Mesodermal cell (in vitro differentiated cells): Measurements from ENCODE around the gene MOV10L1.
"Not testable (repeated sequence)": the region's sequence is repeated elsewhere in the genome, so short reads cannot be mapped to it uniquely, and the experiment has no call there.

Experiments
- H3K27ac ChIP-seq: 2 replicates; pipeline ENCODE4 v1.7.0; 2013; ENCODE audit warnings: mild to moderate bottlenecking, low read depth, low read length, moderate library complexity; ENCODE audit not compliant: severe bottlenecking
- H3K36me3 ChIP-seq: 2 replicates; pipeline ENCODE4 v1.7.1; 2013; ENCODE audit warnings: mild to moderate bottlenecking, low read length, moderate library complexity; ENCODE audit not compliant: control insufficient read depth, insufficient read depth
- H3K4me1 ChIP-seq: one replicate; pipeline ENCODE4 v1.7.1; 2013; ENCODE audit warnings: mild to moderate bottlenecking, low read length; ENCODE audit not compliant: insufficient read depth, control insufficient read depth, poor library complexity, severe bottlenecking
- H3K4me3 ChIP-seq: 2 replicates; pipeline ENCODE4 v1.7.0; 2013; ENCODE audit warnings: low read length, control low read depth, mild to moderate bottlenecking; ENCODE audit not compliant: insufficient read depth, poor library complexity, severe bottlenecking; ENCODE audit errors: extremely low read depth
- H3K9me3 ChIP-seq: 2 replicates; pipeline ENCODE4 v1.7.1; 2013; ENCODE audit warnings: mild to moderate bottlenecking, low read length, moderate library complexity; ENCODE audit not compliant: control insufficient read depth
- WGBS, 2 experiments: methylation state at CpG; one replicate each; pipeline ENCODE4 v1.1.5; 2013; ENCODE audit warnings: missing lambda C conversion rate in 2 of 2; ENCODE audit not compliant: insufficient coverage in 2 of 2; 5-methylcytosine and 5-hydroxymethylcytosine counted together

MOV10L1 gene

GRCh38 chr22:50123119-50123518 is 33.3 kb downstream of the MOV10L1 start:
- H3K4me3 ChIP-seq = no peak overlapping the region
- no peaks in the 10 kb centered on the region for H3K36me3 ChIP-seq
- H3K27ac ChIP-seq = no peak overlapping the region
- peaks cover 11% of the 10 kb centered on the region for H3K9me3 ChIP-seq
- WGBS, 2 experiments = 71 to 100% methylated on average over 1 to 2 of the region's 4 CpGs
- peaks cover 19% of the 10 kb centered on the region for H3K4me1 ChIP-seq

- Histone ChIP-seq H3K27ac (no peak overlapping the region), H3K4me1 (peaks cover 3% of the 10 kb centered on the region), H3K36me3 (no peaks in the 10 kb centered on the region), H3K9me3 (peaks cover 11% of the 10 kb centered on the region), H3K4me3 (no peak overlapping the region)
- 85 to 94% methylated on average over 9 of the region's 9 CpGs for WGBS, 2 experiments
Measured at GRCh38 chr22:50125029-50125428, 35.2 kb downstream of the MOV10L1 start.

GRCh38 chr22:50129121-50129736 is 39.4 kb downstream of the MOV10L1 start:
- H3K27ac ChIP-seq = peak overlapping the region; percentile 36
- H3K36me3 ChIP-seq = no peaks in the 10 kb centered on the region
- H3K4me3 ChIP-seq = no peak overlapping the region
- no peaks in the 10 kb centered on the region for H3K4me1 ChIP-seq
- 88% methylated on average over 4 to 9 of the region's 10 CpGs for WGBS, 2 experiments
- peaks cover 5% of the 10 kb centered on the region for H3K9me3 ChIP-seq

GRCh38 chr22:50131894-50132293 is 42.1 kb downstream of the MOV10L1 start:
- peaks cover 5% of the 10 kb centered on the region for H3K9me3 ChIP-seq
- 67 to 82% methylated on average over 2 to 4 of the region's 4 CpGs for WGBS, 2 experiments
- H3K4me3 ChIP-seq = no peak overlapping the region

GRCh38 chr22:50134481-50134880 is 44.7 kb downstream of the MOV10L1 start:
- peaks cover 5% of the 10 kb centered on the region for H3K9me3 ChIP-seq
- no peaks in the 10 kb centered on the region for H3K36me3 ChIP-seq
- H3K27ac ChIP-seq = no peak overlapping the region
- H3K4me1 ChIP-seq = no peaks in the 10 kb centered on the region
- WGBS, 2 experiments = 92 to 93% methylated on average over 3 to 7 of the region's 10 CpGs
- no peak overlapping the region for H3K4me3 ChIP-seq

More at GRCh38 chr22:50131894-50132293, 42.1 kb downstream of the MOV10L1 start:
- Histone ChIP-seq H3K4me1 (no peaks in the 10 kb centered on the region), H3K27ac (no peak overlapping the region), H3K36me3 (no peaks in the 10 kb centered on the region)

- Histone ChIP-seq H3K4me3 (no peak overlapping the region), H3K36me3 (no peaks in the 10 kb centered on the region), H3K9me3 (peaks cover 4% of the 10 kb centered on the region), H3K4me1 (no peaks in the 10 kb centered on the region), H3K27ac (no peak overlapping the region)
- WGBS, 2 experiments = 85 to 95% methylated on average over 2 to 4 of the region's 5 CpGs
Measured at GRCh38 chr22:50136581-50137015, 46.8 kb downstream of the MOV10L1 start.

GRCh38 chr22:50137277-50137676 is 47.5 kb downstream of the MOV10L1 start:
- not testable (repeated sequence) for H3K36me3 ChIP-seq, H3K27ac ChIP-seq, H3K4me3 ChIP-seq, H3K4me1 ChIP-seq, H3K9me3 ChIP-seq
- WGBS, 2 experiments = 93 to 96% methylated on average over 6 of the region's 9 CpGs

GRCh38 chr22:50138041-50138440 is 48.2 kb downstream of the MOV10L1 start:
- Histone ChIP-seq H3K36me3 (no peaks in the 10 kb centered on the region), H3K4me1 (no peaks in the 10 kb centered on the region), H3K4me3 (no peak overlapping the region), H3K9me3 (no peaks in the 10 kb centered on the region), H3K27ac (no peak overlapping the region)
- WGBS, 2 experiments = 95 to 97% methylated on average over 4 of the region's 4 CpGs

GRCh38 chr22:50138988-50139387 is 49.2 kb downstream of the MOV10L1 start:
- Histone ChIP-seq H3K4me3 (no peak overlapping the region), H3K36me3 (no peaks in the 10 kb centered on the region), H3K4me1 (no peaks in the 10 kb centered on the region), H3K9me3 (no peaks in the 10 kb centered on the region), H3K27ac (no peak overlapping the region)
- 90 to 94% methylated on average over 9 of the region's 9 CpGs for WGBS, 2 experiments

- no peaks in the 10 kb centered on the region for H3K36me3 ChIP-seq
- 90 to 93% methylated on average over 12 to 13 of the region's 15 CpGs for WGBS, 2 experiments
- no peaks in the 10 kb centered on the region for H3K9me3 ChIP-seq
- H3K4me3 ChIP-seq = no peak overlapping the region
- H3K27ac ChIP-seq = no peak overlapping the region
- no peaks in the 10 kb centered on the region for H3K4me1 ChIP-seq
Measured at GRCh38 chr22:50139843-50140415, 50.1 kb downstream of the MOV10L1 start.

GRCh38 chr22:50140615-50141014 is 50.8 kb downstream of the MOV10L1 start:
- Histone ChIP-seq H3K36me3 (no peaks in the 10 kb centered on the region), H3K9me3 (no peaks in the 10 kb centered on the region)
- WGBS, 2 experiments = 94 to 96% methylated on average over 3 of the region's 3 CpGs

More at GRCh38 chr22:50140615-50141014, 50.8 kb downstream of the MOV10L1 start:
- Histone ChIP-seq H3K4me3 (no peak overlapping the region), H3K4me1 (no peaks in the 10 kb centered on the region), H3K27ac (no peak overlapping the region)
